ENCODE data around the gene TMEM63B. TPM values are rescaled to one million over a fixed set of nuclear protein-coding genes. Genes with fewer than 3 reads are reported as not detected.

Gene TMEM63B
- polyA plus RNA-seq, 2 of the 4 experiments (the other 2 are of a cell fraction): 21.6 to 24.0 TPM

GRCh38 chr6:44178424-44179071 lies 51.2 kb downstream of the TMEM63B start:
- POLR2A ChIA-PET: no interaction called here
- H3K27ac ChIP-seq: no peak overlapping the region
- no peak overlapping the region for H3K4me2 ChIP-seq
- TF ChIP-seq FOXS1 (CRISPR knock-in tag; IDR thresholded peaks at IDR 0.05) (no peak), HES2 (IDR thresholded peaks at IDR 0.05) (no peak), FOSB (CRISPR knock-in tag; IDR thresholded peaks at IDR 0.05) (no peak), ZNF302 (CRISPR knock-in tag; IDR thresholded peaks at IDR 0.05) (no peak), CHD2 (IDR thresholded peaks at IDR 0.05; ENCODE audit: low read length, partially characterized antibody) (no peak), ATOH8 (CRISPR knock-in tag; IDR thresholded peaks at IDR 0.05; ENCODE audit: low read depth) (no peak), MAFK (IDR thresholded peaks at IDR 0.05; ENCODE audit: partially characterized antibody) (no peak), NFE2L2 (conservative IDR thresholded peaks at IDR 0.05; ENCODE audit: low read length) (no peak), CTCF (IDR thresholded peaks at IDR 0.05) (no peak), KDM5A (IDR thresholded peaks at IDR 0.05) (no peak), PHF8 (IDR thresholded peaks at IDR 0.05; ENCODE audit: borderline replicate concordance, low read depth) (no peak), ZC3H11A (IDR thresholded peaks at IDR 0.05) (no peak), SREBF2 (IDR thresholded peaks at IDR 0.05) (no peak), HDAC2 (IDR thresholded peaks at IDR 0.05) (no peak)
- FAIRE-seq (no peak), ATAC-seq (peak in 1 of 2 experiments; percentile 36; a peak in 3 of 6 replicates), DNase-seq (ENCODE audit: low read depth in 1 of 2, low spot score in 1 of 2) (no peak)
- WGBS (ENCODE audit: missing lambda C conversion rate): 79% methylated on average over 9 of the region's 9 CpGs
- CTCF ChIA-PET: interaction anchor here (1.4 to 2.8 kb wide), 2 partner anchors 12 to 56 kb away, joined by 3 to 7 read pairs; no protein-coding TSS in a partner anchor
- 0 out of 3 replicates have a peak, but pooled peaks cover 5% of the 10 kb centered on the region for H3K4me1 ChIP-seq
- no peak overlapping the region for H3K4me3 ChIP-seq
- no peaks in the 10 kb centered on the region for H3K9me3 ChIP-seq

- Histone ChIP-seq H3K27ac (no peak overlapping the region), H3K4me2 (no peak overlapping the region), H3K4me1 (0 out of 3 replicates have a peak, but pooled peaks cover 5% of the 10 kb centered on the region), H3K4me3 (no peak overlapping the region), H3K9me3 (no peaks in the 10 kb centered on the region)
- CTCF ChIA-PET: no interaction called here
- POLR2A ChIA-PET: no interaction called here
- WGBS (ENCODE audit: missing lambda C conversion rate): 5% methylated on average over 4 of the region's 4 CpGs
- DNase-seq (ENCODE audit: low read depth in 1 of 2, low spot score in 1 of 2) (no peak), FAIRE-seq (no peak), ATAC-seq (peak; percentile 14 to 27; a peak in 2 of 6 replicates)
- TF ChIP-seq ZC3H11A (IDR thresholded peaks at IDR 0.05): no peak
- TF ChIP-seq ATOH8 (CRISPR knock-in tag; IDR thresholded peaks at IDR 0.05; ENCODE audit: low read depth): no peak
- TF ChIP-seq CHD2 (IDR thresholded peaks at IDR 0.05; ENCODE audit: low read length, partially characterized antibody): no peak
- no peak for TF ChIP-seq CBX8 (IDR thresholded peaks at IDR 0.05)
- TF ChIP-seq BCL3 (IDR thresholded peaks at IDR 0.05): no peak
- TF ChIP-seq ESRRA (IDR thresholded peaks at IDR 0.05; ENCODE audit: borderline replicate concordance, low read length): no peak
- TF ChIP-seq ELK1 (IDR thresholded peaks at IDR 0.05; ENCODE audit: low read depth, low read length): no peak
- TF ChIP-seq HDAC2 (IDR thresholded peaks at IDR 0.05): no peak
- TF ChIP-seq JUNB (IDR thresholded peaks at IDR 0.05): no peak
- no peak for TF ChIP-seq REST (IDR thresholded peaks at IDR 0.05)
- TF ChIP-seq RFX5 (IDR thresholded peaks at IDR 0.05): no peak
- TF ChIP-seq BHLHE40 (IDR thresholded peaks at IDR 0.05; ENCODE audit: low read depth, low read length): no peak
- no peak for TF ChIP-seq PBX3 (IDR thresholded peaks at IDR 0.05)
- no peak for TF ChIP-seq HES2 (IDR thresholded peaks at IDR 0.05)
- TF ChIP-seq HOXA7 (CRISPR knock-in tag; IDR thresholded peaks at IDR 0.05): no peak
- TF ChIP-seq NPAS2 (CRISPR knock-in tag; IDR thresholded peaks at IDR 0.05; ENCODE audit: borderline replicate concordance): no peak
Measured at GRCh38 chr6:44179072-44179536, 51.8 kb downstream of the TMEM63B start.
